Fibroblast of peridontal ligament (primary cell): Measurements from ENCODE around the gene HELB.

Experiments used
- DNase-seq: peaks from one replicate; pipeline ENCODE4 v3.0.0-alpha.2; 2010; ENCODE audit errors: extremely low read depth

Gene HELB

DNA sequence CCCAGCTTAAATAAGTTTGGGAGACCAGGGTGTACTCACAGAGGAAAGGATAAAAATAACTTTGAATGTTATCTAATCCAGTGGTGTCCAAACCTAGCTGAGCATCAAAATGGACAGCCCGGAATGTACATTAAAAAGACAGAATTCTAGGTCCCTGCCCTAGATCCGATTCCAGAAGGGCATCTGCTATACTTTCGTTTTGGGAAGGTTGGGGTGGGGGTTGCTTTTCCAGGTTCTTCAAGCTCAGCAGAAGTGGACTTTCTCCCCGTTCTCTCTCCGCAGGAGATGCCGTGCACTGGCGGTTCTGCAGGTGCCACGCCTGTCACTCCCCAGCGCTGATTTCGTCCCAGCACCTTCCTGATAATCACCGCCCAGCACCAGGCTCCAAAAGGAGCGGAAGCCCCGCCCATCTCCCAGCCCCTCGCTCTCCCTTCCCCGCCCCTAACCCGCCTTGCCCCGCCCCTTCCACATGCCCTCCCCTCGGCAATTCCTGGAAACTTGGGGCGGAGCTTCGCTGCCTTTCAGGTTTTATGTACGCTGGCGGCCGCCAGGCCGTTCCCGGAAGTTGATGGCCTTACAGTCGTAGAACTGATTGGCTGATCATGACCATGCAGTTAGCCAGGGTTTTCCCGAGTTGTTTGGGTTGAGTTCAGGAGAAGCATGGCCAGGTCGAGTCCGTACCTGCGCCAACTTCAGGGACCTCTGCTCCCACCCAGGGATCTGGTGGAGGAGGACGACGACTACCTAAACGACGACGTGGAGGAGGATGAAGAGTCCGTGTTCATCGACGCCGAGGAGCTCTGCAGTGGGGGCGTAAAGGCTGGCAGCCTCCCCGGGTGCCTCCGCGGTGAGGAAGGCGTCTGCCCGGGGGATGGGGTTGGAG is at the start of gene HELB:
Gene HELB, plus strand, starts transcription at position 550 of the 883 bp plus-strand sequence. Its CDS starts 111 bp downstream, at position 661.
- peak; percentile 95 for DNase-seq

- DNase-seq: no peak
Observed at GRCh38 chr12:66252771-66253170, 49.5 kb upstream of the HELB start.

- DNase-seq: no peak
Observed at GRCh38 chr12:66255737-66256136, 46.6 kb upstream of the HELB start.

- DNase-seq: no peak
Observed at GRCh38 chr12:66258011-66258410, 44.3 kb upstream of the HELB start.

DNA sequence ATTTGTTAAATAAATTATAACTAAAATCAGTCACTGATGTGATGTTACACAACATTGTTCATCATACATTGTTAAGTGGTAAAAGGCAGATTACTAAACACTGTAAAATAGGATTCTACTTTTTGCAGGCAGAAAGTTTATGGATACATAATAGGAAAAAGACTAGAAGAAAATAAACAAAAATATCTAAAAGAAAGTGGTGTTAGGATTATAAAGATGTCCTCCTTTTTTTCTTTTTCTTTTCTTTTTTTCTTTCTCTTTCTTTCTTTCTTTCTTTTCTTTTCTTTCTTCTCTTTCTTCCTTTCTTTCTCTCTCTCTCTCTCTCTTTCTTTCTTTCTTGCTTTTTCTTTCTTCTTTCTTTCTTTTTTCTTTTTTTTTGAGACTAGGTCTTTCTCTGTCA is 39.6 kb upstream of the HELB start:
- DNase-seq: no peak

GRCh38 chr12:66268562-66268961 is 33.7 kb upstream of the HELB start:
- no peak for DNase-seq

DNA sequence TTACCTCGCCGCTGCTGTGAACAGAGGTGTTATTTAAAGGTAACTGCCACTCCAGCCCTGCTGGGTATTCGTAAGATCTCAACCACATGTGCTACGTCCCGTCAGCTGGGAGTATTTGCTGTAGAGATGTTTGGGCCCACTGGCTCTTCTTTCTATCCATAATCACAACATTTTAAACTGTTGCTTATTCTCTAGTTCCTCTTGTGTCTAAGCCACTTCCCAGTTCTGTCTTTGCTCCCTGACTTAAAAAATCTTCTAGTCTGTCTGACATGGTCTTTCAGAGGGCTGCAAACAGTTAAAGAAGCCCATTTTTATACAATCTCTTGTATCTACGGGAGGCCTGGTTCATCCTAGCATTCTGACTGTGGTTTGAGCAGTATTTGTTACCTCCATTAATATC is 33.2 kb upstream of the HELB start:
- DNase-seq: no peak

DNA sequence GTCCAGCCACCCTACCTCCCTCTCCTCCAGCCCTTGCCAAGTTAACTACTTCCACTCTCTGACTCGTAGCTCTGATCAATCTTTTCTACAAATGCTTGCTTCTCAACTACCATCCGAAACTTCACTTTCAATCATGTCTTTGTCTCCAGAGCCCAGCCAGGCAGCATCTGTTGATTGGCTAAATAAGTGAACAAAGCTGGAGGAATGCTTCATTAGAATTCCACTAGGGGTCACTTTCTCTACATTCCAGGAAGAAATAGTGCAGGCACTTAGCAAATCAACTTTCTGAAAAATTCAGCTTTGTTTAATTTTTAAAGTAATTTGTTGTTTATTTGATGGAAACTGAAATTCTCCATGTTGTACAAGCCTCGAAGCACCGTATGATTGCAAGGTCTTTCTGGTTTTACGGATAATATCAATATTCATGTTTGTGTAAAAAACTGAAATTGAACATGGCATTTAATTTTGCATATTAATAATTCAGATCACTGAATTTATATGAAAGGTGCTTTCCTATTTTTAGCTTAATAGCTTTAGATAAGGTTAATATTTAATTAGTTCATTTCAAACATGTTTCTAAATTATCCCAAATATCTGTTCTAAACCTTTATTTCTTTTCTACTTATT is 32.4 kb upstream of the HELB start:
- DNase-seq: peak; percentile 74

DNA sequence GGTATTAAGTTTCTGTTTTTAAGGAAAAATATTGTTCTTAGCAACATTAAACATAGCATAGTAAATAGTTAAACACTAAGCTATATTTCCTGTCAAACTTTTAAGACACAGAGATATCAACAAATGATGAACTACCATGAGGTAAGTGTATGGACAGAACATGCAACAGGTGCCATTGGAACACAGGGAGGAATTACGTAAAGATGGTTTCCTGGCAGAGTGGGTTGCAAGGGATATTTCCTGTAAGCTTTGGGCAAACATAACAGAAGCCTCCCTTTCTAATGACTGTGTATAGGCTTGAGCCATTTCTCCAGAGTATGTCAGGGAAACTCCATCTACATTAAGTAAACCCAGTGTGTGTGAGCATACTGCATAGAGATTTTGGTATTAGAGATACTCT is 31.7 kb upstream of the HELB start:
- DNase-seq: no peak

DNA sequence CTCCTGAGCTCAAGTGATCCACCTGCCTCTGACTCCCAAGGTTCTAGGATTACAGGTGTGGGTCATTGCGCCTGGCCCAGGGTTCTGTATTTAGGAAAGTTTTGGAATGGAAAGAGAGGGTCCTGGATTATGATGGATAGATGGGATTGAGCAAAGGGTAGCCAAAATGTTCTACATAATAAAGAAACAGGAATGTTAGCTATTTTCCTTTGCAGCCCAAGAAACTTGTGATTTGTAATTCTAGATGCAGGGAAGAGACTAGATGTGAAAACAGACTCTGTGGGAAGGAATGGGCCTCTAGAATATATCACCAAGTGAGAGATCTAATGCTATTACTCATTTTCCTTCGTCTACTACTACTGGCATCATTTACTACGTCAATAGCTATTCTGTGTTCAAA is 29.6 kb upstream of the HELB start:
- no peak for DNase-seq

DNA sequence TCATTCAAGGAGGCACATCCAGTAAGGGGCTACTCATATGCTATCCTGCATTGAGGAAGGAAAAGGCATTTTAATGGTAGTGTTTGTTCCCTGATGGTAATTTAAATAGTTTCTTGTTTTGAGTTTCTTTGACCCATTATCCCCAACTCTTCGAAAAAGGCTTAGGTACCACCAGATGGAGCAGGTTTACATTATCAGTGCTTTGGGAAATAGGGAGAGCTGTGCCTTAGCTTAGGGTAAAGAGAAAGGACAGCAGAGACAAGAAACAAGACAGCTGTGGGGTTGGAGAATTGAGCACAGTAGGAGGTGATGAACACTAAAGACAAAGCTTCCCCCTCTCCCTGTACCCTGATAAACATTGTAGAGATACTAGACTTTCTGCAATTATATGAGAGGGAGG is 29.1 kb upstream of the HELB start:
- DNase-seq: no peak

DNA sequence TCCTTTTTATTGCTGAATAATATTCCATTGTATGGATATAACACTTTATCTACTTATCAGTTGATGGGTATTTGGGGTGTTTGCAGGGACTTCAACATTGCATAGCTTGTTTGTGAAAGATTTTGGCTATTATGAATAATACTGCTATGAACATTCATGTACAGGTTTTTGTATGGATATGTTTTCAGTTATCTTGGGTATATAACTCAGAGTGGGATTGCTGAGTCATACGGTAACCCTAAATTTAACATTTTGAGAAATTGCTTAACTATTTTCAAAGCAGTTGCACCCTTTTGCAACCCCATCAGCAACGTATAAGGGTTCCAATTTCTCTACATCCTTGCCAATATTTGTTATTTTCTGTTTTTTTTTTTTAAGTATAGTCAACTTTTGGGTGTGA is 27.3 kb upstream of the HELB start:
- DNase-seq: no peak

DNA sequence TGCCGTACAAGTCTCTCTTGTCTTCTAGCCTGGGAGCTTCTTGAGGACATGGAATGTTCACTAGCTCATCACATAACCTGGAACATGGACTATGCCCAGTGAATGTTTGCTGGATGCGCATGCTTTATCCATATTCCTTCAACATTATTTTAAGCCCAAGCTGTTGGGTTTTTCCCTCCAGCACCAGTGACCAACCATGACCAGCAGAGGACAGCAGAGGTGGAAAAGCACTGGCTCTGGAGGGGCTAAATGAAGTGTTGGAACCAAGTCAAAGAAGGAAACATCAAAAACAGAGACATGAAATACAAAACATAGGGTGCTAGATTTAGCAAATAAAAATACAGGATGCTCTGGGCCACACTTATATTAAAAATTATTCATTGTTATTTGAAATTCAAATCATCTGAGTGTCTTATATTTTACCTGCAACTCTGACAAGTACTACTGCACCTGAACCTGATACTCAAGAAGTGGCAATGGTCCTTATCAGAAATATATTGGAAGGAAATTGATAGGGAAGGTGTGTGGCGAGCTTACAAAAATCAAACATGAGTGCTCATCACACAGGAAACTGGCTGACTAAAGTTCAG is 23.1 kb upstream of the HELB start:
- DNase-seq: peak; percentile 33

- DNase-seq: no peak
Observed at GRCh38 chr12:66280561-66280960, 21.7 kb upstream of the HELB start.

GRCh38 chr12:66282244-66282643 is 20.0 kb upstream of the HELB start:
- DNase-seq: no peak

DNA sequence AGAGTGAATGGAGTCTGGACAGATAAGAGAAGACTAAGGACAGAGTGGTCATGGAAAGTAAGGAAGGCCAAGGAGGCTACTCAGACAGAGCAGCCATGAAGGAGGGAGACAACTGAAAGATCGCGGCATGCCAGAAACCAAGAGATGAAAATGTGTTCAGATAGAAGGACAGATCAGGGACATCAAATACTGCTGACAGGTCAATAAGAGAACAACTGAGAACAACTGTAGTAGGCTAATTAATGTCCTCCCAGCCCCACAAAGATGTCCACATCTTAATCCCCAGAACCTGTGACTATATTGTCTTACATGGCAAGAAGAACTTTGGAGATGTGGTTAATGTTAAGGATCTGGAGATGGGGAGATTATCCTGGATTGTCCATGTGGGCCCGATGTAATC is 15.0 kb upstream of the HELB start:
- no peak for DNase-seq

DNA sequence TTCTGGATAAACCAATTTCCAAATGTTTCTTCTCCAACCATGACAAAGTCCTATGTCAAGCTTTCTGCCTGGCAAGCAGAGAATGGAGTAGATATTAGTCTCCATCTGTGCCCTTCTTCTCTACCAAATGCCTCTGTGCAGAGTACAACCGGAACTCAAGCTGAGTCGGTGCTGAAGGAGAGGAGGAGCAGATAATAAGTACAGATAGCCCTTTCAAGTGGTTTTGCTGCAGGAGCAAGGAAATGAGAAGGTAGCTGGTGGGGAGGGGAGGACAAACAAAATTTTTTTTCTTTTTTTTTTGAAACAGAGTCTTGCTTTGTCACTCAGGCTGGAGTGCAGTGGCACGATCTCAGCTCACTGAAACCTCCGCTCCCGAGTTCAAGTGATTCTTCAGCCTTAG is 14.2 kb upstream of the HELB start:
- no peak for DNase-seq

DNA sequence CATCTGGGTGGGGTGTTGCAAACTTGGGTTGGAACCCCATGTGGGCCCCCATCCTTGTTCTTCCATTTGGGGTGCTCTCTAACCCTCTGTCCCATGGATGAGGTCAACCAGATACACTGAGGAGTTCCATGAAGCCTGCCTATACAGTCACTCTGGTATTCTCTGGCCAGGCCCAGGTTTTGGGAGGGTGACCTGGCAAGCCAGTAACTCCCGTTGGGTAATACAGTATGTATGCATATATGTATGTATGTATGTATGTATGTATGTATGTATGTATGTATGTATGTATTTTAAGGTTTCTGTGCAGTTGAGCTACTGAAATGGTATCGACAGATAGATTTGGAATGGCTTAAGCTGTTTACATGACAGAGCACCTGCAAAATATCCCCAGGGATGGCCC is 12.8 kb upstream of the HELB start:
- DNase-seq: no peak

- DNase-seq: no peak
Observed at GRCh38 chr12:66290716-66291200, 11.5 kb upstream of the HELB start.

- no peak for DNase-seq
Observed at GRCh38 chr12:66296176-66296683, 6.1 kb upstream of the HELB start.

DNA sequence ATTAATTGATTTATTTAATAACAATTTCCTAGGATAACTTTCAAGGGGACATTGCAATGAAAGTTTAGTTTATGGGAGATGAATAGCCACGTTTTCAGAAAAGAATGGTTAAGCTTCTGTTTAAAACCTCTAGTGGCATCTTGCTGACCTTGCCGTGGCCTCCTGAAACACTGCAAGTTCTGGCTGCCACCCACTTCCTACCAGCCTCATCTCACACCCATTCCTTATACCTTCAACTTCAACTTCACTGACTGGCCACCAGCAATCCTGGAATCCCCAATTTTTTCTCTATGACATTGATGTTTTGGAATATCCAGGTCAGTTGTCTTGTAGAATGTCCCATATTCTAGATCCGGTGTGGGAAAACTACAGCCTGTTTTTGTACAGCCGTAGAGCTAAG is 5.2 kb upstream of the HELB start:
- no peak for DNase-seq

DNA sequence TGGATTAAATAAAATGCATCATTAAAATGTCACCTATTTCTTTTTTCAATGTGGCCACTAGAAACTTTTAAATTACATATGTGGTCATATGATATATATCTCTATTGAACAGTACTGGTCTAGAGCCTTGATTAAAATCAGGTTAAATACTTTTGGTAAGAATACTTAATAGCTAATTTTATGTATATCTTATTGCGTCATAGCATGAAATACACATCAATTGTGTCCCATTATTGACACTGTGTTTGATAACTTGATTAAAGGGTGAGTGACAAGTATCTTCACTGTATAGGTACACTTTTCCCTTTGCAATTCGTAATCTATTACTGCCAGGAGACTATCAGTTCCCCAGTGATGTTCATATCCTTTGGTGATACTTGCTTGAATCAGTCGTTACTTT is 4.4 kb upstream of the HELB start:
- DNase-seq: no peak

- DNase-seq: no peak
Observed at GRCh38 chr12:66302827-66303169, 505 bp downstream of the HELB start.
